SU-DHL-6 (cell line): ENCODE measurements around the gene ADAMTS15.

Source experiments
- CTCF ChIP-seq: fragments of 200-600 bp; sonication (generic); IDR thresholded peaks from one replicate; pipeline ENCODE4 v1.5.1; 2017; ENCODE audit warnings: antibody characterized with exemption, mild to moderate bottlenecking, low read length, moderate library complexity; ENCODE audit not compliant: insufficient read depth, poor library complexity, severe bottlenecking
- EZH2phosphoT487 ChIP-seq: fragments of 200-600 bp; sonication (generic), shearing (Covaris generic); conservative IDR thresholded peaks from 2 replicates; pipeline ENCODE4 v1.6.1; 2018; ENCODE audit warnings: mild to moderate bottlenecking, antibody characterized with exemption, low read length, moderate library complexity, mixed read lengths

GRCh38 chr11:130403967-130404366, 44.5 kb upstream of the ADAMTS15 start:
- TF ChIP-seq EZH2phosphoT487 (no peak), CTCF (no peak)
